UCSD-AML1 (cell line): ENCODE measurements around the gene RNF26.
"Not testable (repeated sequence)": the region's sequence is repeated elsewhere in the genome, so short reads cannot be mapped to it uniquely, and the experiment has no call there.

ENCODE experiments used
- DNase-seq: peaks from one replicate; lab custom pipeline; 2025; ENCODE audit not compliant: unreplicated experiment; lab: John Stamatoyannopoulos, UW

RNF26 gene

DNA sequence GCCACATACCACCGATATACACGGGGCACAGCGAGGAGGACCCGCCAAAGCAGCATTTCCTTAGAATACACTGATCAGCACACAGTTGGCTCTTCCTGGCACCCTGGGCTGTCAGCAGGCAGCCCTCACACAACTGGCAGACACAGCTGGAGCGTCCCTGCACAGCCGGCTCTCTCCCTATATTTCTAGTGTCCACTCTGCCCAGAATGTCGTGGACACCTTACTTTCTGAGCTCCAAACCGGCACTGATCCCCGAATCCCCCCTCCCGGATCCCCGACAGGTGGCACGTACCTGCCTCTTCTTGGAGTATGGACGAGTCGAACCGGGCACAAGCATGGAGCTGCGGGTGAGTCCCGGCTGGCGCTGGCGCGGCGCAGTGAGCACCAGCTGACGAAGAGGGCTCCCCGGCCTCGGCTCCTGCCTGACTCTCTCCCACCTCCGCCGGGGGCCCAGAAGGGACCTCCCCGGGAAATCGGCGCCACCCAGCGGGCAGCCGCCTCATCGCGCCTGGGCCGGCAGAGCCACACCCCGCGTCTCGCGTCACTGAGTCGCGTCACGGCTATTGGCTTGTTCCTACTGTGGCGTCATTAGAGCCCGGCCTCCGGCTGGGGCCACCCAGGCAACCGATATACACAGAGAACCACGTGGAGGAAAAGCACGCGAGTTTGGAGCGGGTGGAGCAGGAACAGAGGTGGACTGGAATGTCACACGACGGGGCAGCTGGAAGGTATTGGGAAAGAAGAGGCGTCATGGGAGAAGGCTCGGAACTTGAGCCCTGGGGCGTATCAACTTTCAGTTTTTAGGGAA lies 47.1 kb downstream of the RNF26 start, which contains the start of gene USP2:
Gene USP2, minus strand, starts transcription at position 510 of the 808 bp plus-strand sequence. CDS start 8,210 bp downstream, outside the sequence.
- DNase-seq: peak; percentile 95

DNA sequence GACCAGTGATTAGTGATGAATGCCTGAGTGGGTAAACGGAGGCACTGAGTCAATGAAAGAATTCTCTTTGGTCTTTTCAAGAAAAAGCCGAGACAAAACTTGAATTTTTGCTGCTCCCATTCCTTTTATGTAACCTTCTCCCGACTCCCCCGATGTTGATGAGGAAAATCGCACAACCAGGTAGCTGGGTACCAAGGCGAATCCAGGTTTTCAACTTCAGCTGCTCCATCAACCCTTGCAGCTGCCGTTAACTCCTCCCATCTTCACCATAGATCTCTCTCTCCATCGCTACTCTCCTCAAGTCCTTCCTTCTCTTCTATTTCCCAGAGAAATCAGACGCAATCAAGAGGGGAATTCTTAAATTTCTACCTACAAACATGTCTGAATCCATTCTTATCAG lies 47.8 kb downstream of the RNF26 start:
- no peak for DNase-seq

- not testable (repeated sequence) for DNase-seq
These were observed 48.2 kb downstream of the RNF26 start for GRCh38 chr11:119382513-119382912.

GRCh38 chr11:119384332-119384731 lies 50.0 kb downstream of the RNF26 start:
- no peak for DNase-seq
